Pancreas (tissue), 10 donors: ENCODE results near the gene PPIG. TPM values are rescaled to one million over a fixed set of nuclear protein-coding genes. Genes with fewer than 3 reads are reported as not detected.
A peak's percentile ranks its signal among the peaks of the same experiment; 100 is the strongest.
"Not testable (repeated sequence)": the region's sequence is repeated elsewhere in the genome, so short reads cannot be mapped to it uniquely, and the experiment has no call there.

ENCODE experiments used
- ATAC-seq, 4 donors: fragments of 200-7000 bp; cut with Tn5 transposase; one replicate each; pipeline versions ENCODE4 v1.8.0 to v1.9.1; 2020; ENCODE audit warnings: mild to moderate bottlenecking in 4 of 4, moderate library complexity in 4 of 4
- DNase-seq, 6 donors: peaks; one replicate each; pipeline ENCODE4 v3.0.0-alpha.2; 2020
- FAIRE-seq: peaks from 2 replicates; lab custom pipeline; 2012; peaks lifted over from hg19 to GRCh38; lab: Jason Lieb, UNC
- H3K27ac ChIP-seq, 4 donors: fragments of 200-600 bp; sonication (generic); 1 replicate in 3 of 4; 2 replicates in 1 of 4; pipeline versions ENCODE4 v1.5.0 to v1.8.0; 2020
- H3K27me3 ChIP-seq, 4 donors: fragments of 200-600 bp; one replicate each; pipeline ENCODE4 v1.8.0; 2021
- H3K36me3 ChIP-seq, 3 donors: fragments of 200-600 bp; sonication (generic) in 1 of 3; one replicate each; pipeline versions ENCODE4 v1.5.0 to v1.8.0; 2020 to 2021
- H3K4me1 ChIP-seq, 3 donors: fragments of 200-600 bp; one replicate each; pipeline ENCODE4 v1.8.0; 2021
- H3K4me3 ChIP-seq, 4 donors: fragments of 200-600 bp; sonication (generic) in 2 of 4; one replicate each; pipeline versions ENCODE4 v1.5.0 to v1.8.0; 2020 to 2021
- H3K9me3 ChIP-seq, 4 donors: fragments of 200-600 bp; one replicate each; pipeline ENCODE4 v1.8.0; 2021
- WGBS, 2 donors: extraction: QIAGEN DNeasy Blood & Tissue Kit; methylation state at CpG; one replicate each; pipeline ENCODE4 v1.1.7; 2013; 5-methylcytosine and 5-hydroxymethylcytosine counted together
- intact Hi-C, 3 donors: fragments of 100-400 bp; cut with DNase I; formaldehyde crosslinking; loops; one replicate each; pipeline versions ENCODE4 v1.11.1 to v1.14.2; 2022
- polyA plus RNA-seq, 2 donors: library from polyadenylated mRNA; stranded (reverse); fragments of 200-250 nt; gene quantifications; one replicate each; pipeline ENCODE4 v1.2.3, GENCODE V29; 2013
- total RNA-seq, 6 donors: library from RNA; stranded (reverse); fragmentation: NEBNext Ultra II Directional in 4 of 6; extraction: Animal tissue kit (Norgen Biotek cat#: 25700) in 4 of 6; gene quantifications; one replicate each; pipeline versions ENCODE4 v1.2.1 to v1.2.4, GENCODE V29; 2021 to 2023
- TF ChIP-seq, protein P1 (sequence below), 4 donors: fragments of 200-600 bp; sonication (generic) in 3 of 4; IDR thresholded peaks; one replicate each; pipeline versions ENCODE4 v1.5.0 to v1.8.0; 2021; ENCODE audit warnings: antibody characterized with exemption in 4 of 4
- donor health status: healthy with polysubstance abuse.
- donor health status: DM: no; HTN: no; CAD: no; lungs with moderate emphysema.
- donor health status: DM: no; HTN: no; CAD: no.
- donor health status: control.
- donor health status: control.
- donor health status: Bipolar disorder and iron deficiency.
- donor health status: DM: yes; HTN: yes; CAD: no.
- donor health status: DM: no; HTN: no; CAD: no.
- donor health status: DM: no; HTN: no; CAD: no.
- donor health status: DM: yes; HTN: yes; CAD: no.

The PPIG gene
- total and polyA plus RNA-seq, 8 donors, result 17.0 to 30.0 (median 22.2) TPM

DNA sequence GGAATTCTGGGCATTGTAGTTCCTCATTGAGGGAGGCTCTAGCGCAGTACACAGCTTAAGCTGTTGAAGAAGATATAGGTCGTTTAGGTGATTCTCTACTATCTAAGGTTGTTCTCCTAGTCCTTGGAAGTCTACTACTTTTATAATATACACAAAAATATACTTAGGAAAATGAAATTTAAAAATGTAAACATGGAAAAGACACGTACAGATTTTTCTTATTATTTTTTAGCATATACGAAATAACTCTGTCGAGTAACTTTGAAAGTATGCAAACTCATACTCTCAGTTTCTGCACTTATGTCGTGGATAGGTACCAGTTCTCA, 10.2 kb upstream of the PPIG start:
- FAIRE-seq (no peak), DNase-seq (no peak), ATAC-seq (no peak)
- Histone ChIP-seq H3K27me3 (no peaks in the 10 kb centered on the region), H3K4me3 (peak overlapping the region in 3 of 4 donors; percentile 34 to 68 (median 60)), H3K36me3 (no peaks in the 10 kb centered on the region), H3K9me3 (no peaks in the 10 kb centered on the region), H3K27ac (no peak overlapping the region), H3K4me1 (peaks cover 4 to 14% (median 7%) of the 10 kb centered on the region in 3 donors)
- 32 to 35% methylated on average over 6 of the region's 6 CpGs for WGBS, 2 donors
- intact Hi-C loops, result no loop called here
- TF ChIP-seq, protein P1, sequence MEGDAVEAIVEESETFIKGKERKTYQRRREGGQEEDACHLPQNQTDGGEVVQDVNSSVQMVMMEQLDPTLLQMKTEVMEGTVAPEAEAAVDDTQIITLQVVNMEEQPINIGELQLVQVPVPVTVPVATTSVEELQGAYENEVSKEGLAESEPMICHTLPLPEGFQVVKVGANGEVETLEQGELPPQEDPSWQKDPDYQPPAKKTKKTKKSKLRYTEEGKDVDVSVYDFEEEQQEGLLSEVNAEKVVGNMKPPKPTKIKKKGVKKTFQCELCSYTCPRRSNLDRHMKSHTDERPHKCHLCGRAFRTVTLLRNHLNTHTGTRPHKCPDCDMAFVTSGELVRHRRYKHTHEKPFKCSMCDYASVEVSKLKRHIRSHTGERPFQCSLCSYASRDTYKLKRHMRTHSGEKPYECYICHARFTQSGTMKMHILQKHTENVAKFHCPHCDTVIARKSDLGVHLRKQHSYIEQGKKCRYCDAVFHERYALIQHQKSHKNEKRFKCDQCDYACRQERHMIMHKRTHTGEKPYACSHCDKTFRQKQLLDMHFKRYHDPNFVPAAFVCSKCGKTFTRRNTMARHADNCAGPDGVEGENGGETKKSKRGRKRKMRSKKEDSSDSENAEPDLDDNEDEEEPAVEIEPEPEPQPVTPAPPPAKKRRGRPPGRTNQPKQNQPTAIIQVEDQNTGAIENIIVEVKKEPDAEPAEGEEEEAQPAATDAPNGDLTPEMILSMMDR (IDR thresholded peaks at IDR 0.05), result no peak

DNA sequence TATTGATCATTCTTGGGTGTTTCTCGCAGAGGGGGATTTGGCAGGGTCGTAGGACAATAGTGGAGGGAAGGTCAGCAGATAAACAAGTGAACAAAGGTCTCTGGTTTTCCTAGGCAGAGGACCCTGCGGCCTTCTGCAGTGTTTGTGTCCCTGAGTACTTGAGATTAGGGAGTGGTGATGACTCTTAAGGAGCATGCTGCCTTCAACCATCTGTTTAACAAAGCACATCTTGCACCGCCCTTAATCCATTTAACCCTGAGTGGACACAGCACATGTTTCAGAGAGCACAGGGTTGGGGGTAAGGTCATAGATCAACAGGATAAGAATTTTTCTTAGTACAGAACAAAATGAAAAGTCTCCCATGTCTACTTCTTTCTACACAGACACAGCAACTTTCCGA, 9.6 kb upstream of the PPIG start:
- H3K27me3 ChIP-seq, H3K4me3 ChIP-seq, intact Hi-C loops, DNase-seq, ATAC-seq, H3K9me3 ChIP-seq, FAIRE-seq, H3K27ac ChIP-seq, H3K36me3 ChIP-seq: not testable (repeated sequence)
- 47 to 54% methylated on average over 4 to 5 of the region's 5 CpGs for WGBS, 2 donors
- H3K4me1 ChIP-seq, result peaks cover 4 to 14% (median 7%) of the 10 kb centered on the region in 3 donors

DNA sequence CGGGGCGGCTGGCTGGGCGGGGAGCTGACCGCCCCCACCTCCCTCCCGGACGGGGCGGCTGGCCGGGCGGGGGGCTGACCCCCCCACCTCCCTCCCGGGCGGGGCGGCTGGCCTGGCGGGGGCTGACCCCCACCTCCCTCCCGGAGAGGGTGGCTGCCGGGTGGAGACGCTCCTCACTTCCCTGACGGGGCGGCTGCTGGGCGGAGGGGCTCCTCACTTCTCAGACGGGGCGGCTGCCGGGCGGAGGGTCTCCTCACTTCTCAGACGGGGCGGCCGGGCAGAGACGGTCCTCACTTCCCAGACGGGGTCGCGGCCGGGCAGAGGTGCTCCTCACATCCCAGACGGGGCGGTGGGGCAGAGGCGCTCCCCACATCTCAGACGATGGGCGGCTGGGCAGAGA, 8.9 kb upstream of the PPIG start:
- FAIRE-seq, intact Hi-C loops, H3K9me3 ChIP-seq, H3K36me3 ChIP-seq, H3K4me3 ChIP-seq, H3K27me3 ChIP-seq, H3K27ac ChIP-seq, ATAC-seq: not testable (repeated sequence)
- 82 to 90% methylated on average over 10 to 31 of the region's 36 CpGs for WGBS, 2 donors
- DNase-seq, result peak in 2 of 6 donors; percentile 23 to 70
- H3K4me1 ChIP-seq, result peaks cover 4 to 14% (median 7%) of the 10 kb centered on the region in 3 donors

DNA sequence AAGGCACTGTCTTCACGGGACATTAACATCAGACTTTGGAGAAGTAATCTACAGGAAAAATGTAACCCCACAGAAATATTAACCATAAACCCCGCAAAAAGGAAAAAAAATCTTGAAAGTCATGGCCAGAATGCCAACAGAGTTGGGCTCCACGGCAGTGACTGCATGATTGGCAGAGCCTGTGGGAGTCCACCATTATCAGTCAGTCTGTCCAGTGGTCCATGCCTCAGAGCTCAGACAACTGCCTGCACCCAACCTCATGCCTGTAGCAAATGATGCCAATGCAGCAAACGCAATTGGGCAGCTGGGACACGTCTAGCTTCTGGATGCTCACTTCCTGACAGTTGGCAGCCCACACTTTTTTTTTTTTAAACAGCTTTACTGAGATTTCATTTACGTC, 5.1 kb upstream of the PPIG start:
- FAIRE-seq, result no peak
- TF ChIP-seq, protein P1 (IDR thresholded peaks at IDR 0.05), result no peak
- Histone ChIP-seq H3K4me1 (peaks cover 0 to 2% (median 0%) of the 10 kb centered on the region in 3 donors), H3K9me3 (no peaks in the 10 kb centered on the region), H3K27ac (no peak overlapping the region), H3K36me3 (no peaks in the 10 kb centered on the region), H3K27me3 (no peaks in the 10 kb centered on the region), H3K4me3 (no peak overlapping the region)
- no peak for ATAC-seq
- 41 to 63% methylated on average over 6 of the region's 6 CpGs for WGBS, 2 donors
- DNase-seq, result no peak
- intact Hi-C loops, result no loop called here

DNA sequence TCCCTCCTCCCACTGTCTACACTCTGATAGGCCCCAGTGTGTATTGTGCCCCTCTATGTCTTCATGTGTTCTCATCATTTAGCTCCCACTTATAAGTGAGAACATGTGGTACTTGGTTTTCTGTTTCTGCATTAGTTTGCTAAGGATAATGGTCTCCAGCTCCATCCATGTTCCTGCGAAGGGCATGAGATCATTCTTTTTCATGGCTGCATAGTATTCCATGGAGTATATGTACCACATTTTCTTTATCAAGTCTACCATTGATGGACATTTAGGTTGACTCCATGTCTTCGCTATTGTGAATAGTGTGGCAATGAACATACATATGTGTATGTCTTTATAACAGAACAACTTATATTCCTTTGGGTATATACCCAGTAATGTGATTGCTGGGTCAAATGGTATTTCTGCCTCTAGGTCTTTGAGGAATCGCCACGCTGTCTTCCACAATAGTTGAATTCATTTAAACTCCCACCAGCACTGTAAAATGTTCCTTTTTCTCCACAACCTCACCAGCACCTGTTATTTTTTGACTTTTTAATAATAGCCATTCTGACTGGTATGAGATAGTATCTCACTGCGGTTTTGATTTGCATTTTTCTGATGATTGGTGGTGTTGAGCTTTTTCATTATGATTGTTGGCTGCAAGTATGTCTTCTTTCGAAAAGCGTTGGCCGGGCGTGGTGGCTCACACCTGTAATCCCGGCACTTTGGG, 1.4 kb upstream of the PPIG start:
- 97 to 98% methylated on average over 10 of the region's 10 CpGs for WGBS, 2 donors

DNA sequence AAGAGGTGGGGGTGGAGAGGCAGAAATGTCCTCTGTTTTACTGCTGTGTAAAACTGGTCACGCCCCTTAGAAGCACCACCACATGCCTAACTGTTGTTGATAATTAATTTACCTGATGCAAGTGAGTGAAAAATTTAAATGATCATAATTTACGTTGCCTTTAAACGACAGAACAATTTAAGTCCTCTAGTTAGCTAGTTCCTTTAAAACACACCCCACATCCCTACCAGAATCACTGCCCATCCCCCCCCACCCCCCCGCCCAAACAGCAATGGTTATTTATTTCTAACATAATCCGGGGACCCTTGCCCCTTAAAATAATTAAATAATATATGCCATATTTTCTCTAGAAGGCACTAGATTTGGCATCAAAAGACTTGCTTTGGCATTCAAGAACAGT, 633 bp upstream of the PPIG start:
- H3K27ac ChIP-seq, result no peak overlapping the region
- H3K9me3 ChIP-seq, result no peaks in the 10 kb centered on the region
- peak overlapping the region in 2 of 4 donors; percentile 65 to 77 for H3K4me3 ChIP-seq
- TF ChIP-seq, protein P1 (IDR thresholded peaks at IDR 0.05), result no peak
- no peak for DNase-seq
- no peak for ATAC-seq
- intact Hi-C loops, result no loop called here
- H3K27me3 ChIP-seq, result no peaks in the 10 kb centered on the region
- FAIRE-seq, result no peak
- peaks cover 7 to 16% (median 14%) of the 10 kb centered on the region in 3 donors for H3K4me1 ChIP-seq
- no peaks in the 10 kb centered on the region for H3K36me3 ChIP-seq
- 89 to 92% methylated on average over 5 of the region's 5 CpGs for WGBS, 2 donors

More for the DNA sequence above, 1.4 kb upstream of the PPIG start:
- ATAC-seq, H3K27me3 ChIP-seq, FAIRE-seq, intact Hi-C loops, H3K9me3 ChIP-seq, DNase-seq, H3K27ac ChIP-seq, H3K4me3 ChIP-seq, H3K36me3 ChIP-seq: not testable (repeated sequence)
- peaks cover 7 to 16% (median 14%) of the 10 kb centered on the region in 3 donors for H3K4me1 ChIP-seq
